ENCODE measurements around the gene TNS3. TPM values are rescaled to one million over a fixed set of nuclear protein-coding genes. Genes with fewer than 3 reads are reported as not detected.

Gene TNS3
- total RNA-seq, 1 experiment from 2014 or later = 135 TPM

DNA sequence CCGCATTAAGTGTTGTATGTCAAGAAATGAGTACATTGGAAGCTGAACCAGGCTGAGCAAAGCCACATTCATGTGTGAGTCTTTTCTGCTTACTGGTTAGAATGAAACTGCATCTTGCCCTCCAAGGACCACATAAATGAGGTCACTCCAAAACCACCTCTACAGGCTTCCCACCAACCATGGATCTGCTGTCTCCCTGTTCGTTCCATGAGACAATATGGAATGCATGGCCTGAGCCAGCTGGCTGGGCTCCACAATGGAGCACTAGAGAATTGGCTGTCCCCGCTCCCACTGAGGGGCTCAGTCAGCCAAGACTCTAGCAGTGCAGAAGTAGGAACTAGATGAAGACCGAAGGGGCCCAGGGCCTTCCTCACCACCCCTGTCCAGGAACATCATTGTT is 120.8 kb downstream of the TNS3 start:
- H3K27me3 Mint-ChIP-seq (ENCODE audit: unreplicated experiment) = no peaks in the 10 kb centered on the region

DNA sequence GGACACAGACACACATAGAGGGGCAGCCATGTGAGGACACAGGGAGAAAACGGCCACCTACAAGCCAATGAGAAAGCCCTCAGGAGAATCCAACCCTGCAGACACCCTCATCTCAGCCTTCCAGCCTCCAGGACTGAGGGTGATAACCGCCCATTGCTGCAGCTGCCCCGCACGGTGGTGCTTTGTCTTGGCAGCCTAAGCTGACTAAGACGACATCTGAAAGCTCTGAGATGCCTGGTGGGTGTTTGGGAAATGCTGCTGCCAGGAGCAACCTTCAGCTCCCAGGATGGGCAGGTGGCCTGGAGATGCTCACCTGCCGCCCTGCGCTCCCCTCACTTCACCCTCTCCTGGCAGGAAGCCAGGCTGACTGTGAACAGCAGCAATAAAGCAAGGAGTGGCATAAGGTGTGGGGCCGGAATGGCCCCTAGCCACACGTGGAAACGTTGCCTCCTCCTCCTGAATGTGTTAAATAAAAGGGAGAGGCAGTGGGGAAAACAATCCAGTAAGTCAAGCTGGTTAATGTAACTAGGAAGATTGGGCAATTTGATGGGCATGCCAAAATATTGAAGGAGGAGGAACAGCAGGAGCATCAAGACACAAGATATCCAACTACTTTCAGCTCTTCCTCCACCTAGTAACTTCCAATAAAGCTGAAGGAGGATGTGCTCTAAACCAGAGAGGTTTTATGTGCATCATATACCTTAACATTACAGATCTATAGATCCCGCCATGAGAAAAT is 121.5 kb downstream of the TNS3 start:
- DNase-seq = no peak
- H3K27ac Mint-ChIP-seq (ENCODE audit: unreplicated experiment) = no peak overlapping the region
- H3K9me3 Mint-ChIP-seq (ENCODE audit: low read depth, unreplicated experiment) = no peaks in the 10 kb centered on the region
- H3K4me3 Mint-ChIP-seq (ENCODE audit: low read depth, unreplicated experiment) = no peak overlapping the region
- no peaks in the 10 kb centered on the region for H3K36me3 Mint-ChIP-seq (ENCODE audit: insufficient read depth, unreplicated experiment)
- TF ChIP-seq, protein P1, sequence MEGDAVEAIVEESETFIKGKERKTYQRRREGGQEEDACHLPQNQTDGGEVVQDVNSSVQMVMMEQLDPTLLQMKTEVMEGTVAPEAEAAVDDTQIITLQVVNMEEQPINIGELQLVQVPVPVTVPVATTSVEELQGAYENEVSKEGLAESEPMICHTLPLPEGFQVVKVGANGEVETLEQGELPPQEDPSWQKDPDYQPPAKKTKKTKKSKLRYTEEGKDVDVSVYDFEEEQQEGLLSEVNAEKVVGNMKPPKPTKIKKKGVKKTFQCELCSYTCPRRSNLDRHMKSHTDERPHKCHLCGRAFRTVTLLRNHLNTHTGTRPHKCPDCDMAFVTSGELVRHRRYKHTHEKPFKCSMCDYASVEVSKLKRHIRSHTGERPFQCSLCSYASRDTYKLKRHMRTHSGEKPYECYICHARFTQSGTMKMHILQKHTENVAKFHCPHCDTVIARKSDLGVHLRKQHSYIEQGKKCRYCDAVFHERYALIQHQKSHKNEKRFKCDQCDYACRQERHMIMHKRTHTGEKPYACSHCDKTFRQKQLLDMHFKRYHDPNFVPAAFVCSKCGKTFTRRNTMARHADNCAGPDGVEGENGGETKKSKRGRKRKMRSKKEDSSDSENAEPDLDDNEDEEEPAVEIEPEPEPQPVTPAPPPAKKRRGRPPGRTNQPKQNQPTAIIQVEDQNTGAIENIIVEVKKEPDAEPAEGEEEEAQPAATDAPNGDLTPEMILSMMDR (IDR thresholded peaks at IDR 0.05; ENCODE audit: unreplicated experiment) = no peak
- no TSS peak for BruUV-seq (replicated peaks)
- CTCF ChIA-PET = interaction anchor here (0.6 to 1.6 kb wide), 4 partner anchors 25 to 326 kb away, joined by 3 to 6 read pairs (median 5); no protein-coding TSS in a partner anchor
- peaks cover 4% of the 10 kb centered on the region for H3K4me1 Mint-ChIP-seq (ENCODE audit: low read depth, unreplicated experiment)
- H3K27me3 Mint-ChIP-seq (ENCODE audit: unreplicated experiment) = no peaks in the 10 kb centered on the region
- intact Hi-C loops (cut with micrococcal nuclease; ENCODE audit: unreplicated experiment) = no loop called here

More for the DNA sequence above, 120.8 kb downstream of the TNS3 start:
- CTCF ChIA-PET = interaction anchor here (1.3 to 1.6 kb wide), 3 partner anchors 14 to 195 kb away, joined by 4 to 5 read pairs (median 5); no protein-coding TSS in a partner anchor
- DNase-seq = no peak
- Mint-ChIP-seq H3K4me3 (ENCODE audit: low read depth, unreplicated experiment) (no peak overlapping the region), H3K36me3 (ENCODE audit: insufficient read depth, unreplicated experiment) (no peaks in the 10 kb centered on the region), H3K4me1 (ENCODE audit: low read depth, unreplicated experiment) (no peaks in the 10 kb centered on the region), H3K9me3 (ENCODE audit: low read depth, unreplicated experiment) (no peaks in the 10 kb centered on the region), H3K27ac (ENCODE audit: unreplicated experiment) (no peak overlapping the region)
- BruUV-seq (replicated peaks) = no TSS peak
- TF ChIP-seq, protein P1 (IDR thresholded peaks at IDR 0.05; ENCODE audit: unreplicated experiment) = no peak
- intact Hi-C loops (cut with micrococcal nuclease; ENCODE audit: unreplicated experiment) = no loop called here

DNA sequence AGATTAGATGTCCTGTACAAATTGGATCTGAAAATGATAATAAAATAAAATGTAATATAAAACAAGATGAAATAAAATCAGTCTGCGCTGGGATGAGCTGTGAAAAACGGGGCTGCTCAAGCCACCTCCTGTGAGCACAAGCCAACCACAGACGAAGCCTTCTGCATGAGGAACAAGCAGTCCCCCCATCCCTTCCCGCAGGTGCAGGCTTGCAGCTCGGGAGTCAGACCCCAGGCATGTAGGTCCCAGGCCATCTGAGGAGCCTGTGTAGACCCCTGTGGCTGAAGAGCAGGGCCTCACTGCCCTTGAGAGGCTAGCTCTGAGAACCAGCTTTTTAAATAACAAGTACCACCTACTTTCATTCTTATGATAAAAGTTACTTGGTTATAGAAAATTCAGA is 123.4 kb downstream of the TNS3 start:
- no TSS peak for BruUV-seq (replicated peaks)
- H3K27ac Mint-ChIP-seq (ENCODE audit: unreplicated experiment) = no peak overlapping the region
- intact Hi-C loops (cut with micrococcal nuclease; ENCODE audit: unreplicated experiment) = no loop called here
- no peaks in the 10 kb centered on the region for H3K36me3 Mint-ChIP-seq (ENCODE audit: insufficient read depth, unreplicated experiment)
- TF ChIP-seq, protein P1 (IDR thresholded peaks at IDR 0.05; ENCODE audit: unreplicated experiment) = no peak
- CTCF ChIA-PET = no interaction called here
- no peaks in the 10 kb centered on the region for H3K9me3 Mint-ChIP-seq (ENCODE audit: low read depth, unreplicated experiment)
- no peaks in the 10 kb centered on the region for H3K27me3 Mint-ChIP-seq (ENCODE audit: unreplicated experiment)
- no peak for DNase-seq
- no peak overlapping the region for H3K4me3 Mint-ChIP-seq (ENCODE audit: low read depth, unreplicated experiment)
- H3K4me1 Mint-ChIP-seq (ENCODE audit: low read depth, unreplicated experiment) = peaks cover 8% of the 10 kb centered on the region

DNA sequence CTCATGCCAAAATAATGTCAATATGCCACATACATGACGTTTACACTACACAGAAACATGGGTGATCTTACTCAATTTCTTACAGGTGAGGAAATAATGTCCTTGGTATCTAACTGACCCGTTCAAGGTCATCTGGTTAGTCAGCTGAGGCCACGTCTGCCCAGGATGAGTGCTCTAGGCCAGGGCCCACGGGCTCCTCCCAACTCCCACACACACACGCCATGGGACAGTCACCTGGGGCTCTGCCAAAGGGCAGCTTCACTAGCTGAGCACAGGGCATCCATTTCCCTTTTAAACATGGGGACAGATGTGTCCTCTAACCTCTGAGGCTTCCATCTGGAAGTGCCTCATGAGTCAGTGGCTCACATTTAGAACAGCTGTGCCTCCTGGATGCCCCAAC is 123.9 kb downstream of the TNS3 start:
- CTCF ChIA-PET = no interaction called here
- Mint-ChIP-seq H3K4me3 (ENCODE audit: low read depth, unreplicated experiment) (no peak overlapping the region), H3K27ac (ENCODE audit: unreplicated experiment) (no peak overlapping the region), H3K4me1 (ENCODE audit: low read depth, unreplicated experiment) (peaks cover 8% of the 10 kb centered on the region), H3K9me3 (ENCODE audit: low read depth, unreplicated experiment) (no peaks in the 10 kb centered on the region), H3K27me3 (ENCODE audit: unreplicated experiment) (no peaks in the 10 kb centered on the region), H3K36me3 (ENCODE audit: insufficient read depth, unreplicated experiment) (no peaks in the 10 kb centered on the region)
- intact Hi-C loops (cut with micrococcal nuclease; ENCODE audit: unreplicated experiment) = no loop called here
- no peak for DNase-seq
- TF ChIP-seq, protein P1 (IDR thresholded peaks at IDR 0.05; ENCODE audit: unreplicated experiment) = no peak
- no TSS peak for BruUV-seq (replicated peaks)
